HepG2 (cell line): ENCODE measurements around the gene LSM14B. TPM values are rescaled to one million over a fixed set of nuclear protein-coding genes. Genes with fewer than 3 reads are reported as not detected.

Experiments used
- ATAC-seq: fragments of 200-7000 bp; cut with Tn5 transposase; 3 replicates; pipeline ENCODE4 v1.9.1; 2020; ENCODE audit warnings: mild to moderate bottlenecking, moderate library complexity
- BruUV-seq: library from RNA; stranded (reverse); fragments of 400-500 nt; replicated peaks from 2 replicates; lab custom pipeline; 2021; lab: Mats Ljungman, UMichigan
- CTCF ChIA-PET: fragments of 300-600 bp; formaldehyde crosslinking; extraction: SDS; loops from one replicate; lab custom pipeline; 2021; ENCODE audit warnings: low total read pairs, inconsistent platforms, low intra/inter-chr PET ratio; lab: Yijun Ruan, JAX
- POLR2A ChIA-PET: fragments of 350-600 bp; sonication (Branson Sonifier 250); formaldehyde crosslinking; loops from one replicate; lab custom pipeline; 2020; ENCODE audit warnings: antibody characterized with exemption, inconsistent platforms; lab: Yijun Ruan, JAX
- DNase-seq: peaks from one replicate; pipeline ENCODE4 v3.0.0-alpha.2; 2015; ENCODE audit warnings: low spot score
- FAIRE-seq: peaks from 3 replicates; lab custom pipeline; 2011; peaks lifted over from hg19 to GRCh38; lab: Jason Lieb, UNC
- H2AFZ ChIP-seq: one replicate; pipeline ENCODE4 v1.6.1; 2011; ENCODE audit warnings: low read length, inconsistent platforms
- H3K27ac ChIP-seq: fragments of 300-600 bp; 3 replicates; pipeline ENCODE4 v1.8.0; 2011; ENCODE audit warnings: mixed run types, mild to moderate bottlenecking, mixed read lengths, low read length, inconsistent platforms; ENCODE audit not compliant: insufficient read depth; ENCODE audit errors: extremely low read length
- H3K27me3 ChIP-seq, 2 experiments: fragments of 200-600 bp in 1 of 2; 2 replicates in 1 of 2; 3 replicates in 1 of 2; pipeline versions ENCODE4 v1.6.0 to v1.8.0; 2011; ENCODE audit warnings: low read length in 2 of 2, mild to moderate bottlenecking in 2 of 2, moderate library complexity in 2 of 2, inconsistent platforms in 1 of 2; ENCODE audit not compliant: insufficient read depth in 2 of 2, control insufficient read depth in 1 of 2
- H3K36me3 ChIP-seq, 2 experiments: fragments of 200-600 bp in 1 of 2; replicated peaks in 1 of 2; 2 replicates in 1 of 2; 3 replicates in 1 of 2; pipeline versions ENCODE4 v1.5.1 to v1.8.0; 2011; ENCODE audit warnings: low read length in 2 of 2, inconsistent platforms in 1 of 2; ENCODE audit not compliant: insufficient read depth in 2 of 2, control insufficient read depth in 1 of 2
- H3K4me1 ChIP-seq: 2 replicates; pipeline ENCODE4 v1.5.1; 2012; ENCODE audit warnings: low read length, inconsistent platforms; ENCODE audit not compliant: insufficient read depth
- H3K4me2 ChIP-seq: 2 replicates; pipeline ENCODE4 v1.6.0; 2011; ENCODE audit warnings: low read depth, low read length, inconsistent platforms
- H3K4me3 ChIP-seq, 3 experiments: fragments of 200-600 bp in 1 of 3; sonication (generic), shearing (Covaris generic) in 1 of 3; replicated peaks in 1 of 3; 2 replicates each; pipeline ENCODE4 v1.5.1; 2011 to 2016; ENCODE audit warnings: low read length in 3 of 3, inconsistent platforms in 2 of 3, low read depth in 2 of 3, mild to moderate bottlenecking in 2 of 3, control low read depth in 1 of 3, mixed read lengths in 1 of 3; ENCODE audit not compliant: insufficient read depth in 1 of 3
- H3K79me2 ChIP-seq: one replicate; pipeline ENCODE4 v1.6.1; 2011; ENCODE audit warnings: low read length, inconsistent platforms; ENCODE audit not compliant: insufficient read depth
- H3K9ac ChIP-seq: 2 replicates; pipeline ENCODE4 v1.6.0; 2011; ENCODE audit warnings: mild to moderate bottlenecking, low read depth, low read length, inconsistent platforms; ENCODE audit not compliant: insufficient read depth
- H3K9me3 ChIP-seq: 2 replicates; pipeline ENCODE4 v1.5.1; 2012; ENCODE audit warnings: mild to moderate bottlenecking, low read length
- H4K20me1 ChIP-seq: 2 replicates; pipeline ENCODE4 v1.6.0; 2011; ENCODE audit warnings: inconsistent platforms, mild to moderate bottlenecking, low read length, moderate library complexity; ENCODE audit not compliant: insufficient read depth
- DNMT1 ChIP-seq: sonication (generic); formaldehyde crosslinking; IDR thresholded peaks from 2 replicates; pipeline ENCODE4 v1.5.1; 2020; ENCODE audit warnings: mild to moderate bottlenecking, missing genetic modification reagents
- FOXC1 ChIP-seq: sonication (generic); formaldehyde crosslinking; IDR thresholded peaks from 2 replicates; pipeline ENCODE4 v1.8.0; 2022; ENCODE audit warnings: mild to moderate bottlenecking, missing genetic modification reagents, borderline replicate concordance
- GABPB1 ChIP-seq: IDR thresholded peaks from 2 replicates; pipeline ENCODE4 v1.6.1; 2016; ENCODE audit warnings: mild to moderate bottlenecking, missing genetic modification reagents, moderate library complexity, missing compliant biosample characterization
- HIC2 ChIP-seq: sonication (generic); formaldehyde crosslinking; IDR thresholded peaks from 2 replicates; pipeline ENCODE4 v1.9.0; 2022; ENCODE audit warnings: low read depth, missing genetic modification reagents
- HMGXB3 ChIP-seq: sonication (generic); formaldehyde crosslinking; IDR thresholded peaks from 2 replicates; pipeline ENCODE4 v1.4.0; 2020; ENCODE audit warnings: missing genetic modification reagents, borderline replicate concordance
- LBX2 ChIP-seq: sonication (generic); formaldehyde crosslinking; IDR thresholded peaks from 2 replicates; pipeline ENCODE4 v1.5.0; 2020; ENCODE audit warnings: missing genetic modification reagents, mild to moderate bottlenecking, borderline replicate concordance
- MEIS2 ChIP-seq: sonication (generic); formaldehyde crosslinking; IDR thresholded peaks from 2 replicates; pipeline ENCODE4 v1.9.0; 2021; ENCODE audit warnings: mild to moderate bottlenecking, missing genetic modification reagents
- MYC ChIP-seq: sonication (generic); formaldehyde crosslinking; IDR thresholded peaks from 2 replicates; pipeline ENCODE4 v1.9.0; 2021; ENCODE audit warnings: missing genetic modification reagents, borderline replicate concordance
- NFE2L1 ChIP-seq: sonication (generic); formaldehyde crosslinking; IDR thresholded peaks from 2 replicates; pipeline ENCODE4 v1.4.0; 2020; ENCODE audit warnings: missing genetic modification reagents, mild to moderate bottlenecking, borderline replicate concordance
- RXRB ChIP-seq: IDR thresholded peaks from 2 replicates; pipeline ENCODE4 v1.6.1; 2016; ENCODE audit warnings: borderline replicate concordance, missing genetic modification reagents, missing compliant biosample characterization
- SIN3A ChIP-seq: IDR thresholded peaks from 2 replicates; pipeline ENCODE4 v1.6.1; 2011; ENCODE audit warnings: low read depth, mild to moderate bottlenecking, control low read depth, low read length, borderline replicate concordance
- SP4 ChIP-seq: sonication (generic); formaldehyde crosslinking; IDR thresholded peaks from 2 replicates; pipeline ENCODE4 v1.8.1; 2023; ENCODE audit warnings: mild to moderate bottlenecking, missing genetic modification reagents
- ZNF24 ChIP-seq: fragments of 450-650 bp; IDR thresholded peaks from 2 replicates; pipeline ENCODE4 v1.6.1; 2017; ENCODE audit warnings: antibody characterized with exemption, mild to moderate bottlenecking
- ZNF501 ChIP-seq: sonication (generic); formaldehyde crosslinking; IDR thresholded peaks from 2 replicates; pipeline ENCODE4 v1.5.1; 2020; ENCODE audit warnings: mild to moderate bottlenecking, moderate library complexity, missing genetic modification reagents
- ZNF503 ChIP-seq: sonication (generic); formaldehyde crosslinking; IDR thresholded peaks from 2 replicates; pipeline ENCODE4 v1.4.0; 2020; ENCODE audit warnings: missing genetic modification reagents
- WGBS: methylation state at CpG from one replicate; pipeline ENCODE4 v1.1.6; 2017; ENCODE audit warnings: low lambda C conversion rate; 5-methylcytosine and 5-hydroxymethylcytosine counted together
- in situ Hi-C: cut with HindIII; loops from 2 replicates; pipeline ENCODE4 v1.10.0; 2017; ENCODE audit warnings: low pct_unique_long_range_greater_than_20kb; ENCODE audit not compliant: extremely low pct_ligation_motif_present
- intact Hi-C: fragments of 100-400 bp; cut with micrococcal nuclease; formaldehyde crosslinking; loops from one replicate; pipeline ENCODE4 v1.10.0; 2022; ENCODE audit not compliant: unreplicated experiment
- polyA plus RNA-seq, 8 experiments: library from polyadenylated mRNA; depleted of rRNA in 3 of 8; stranded (reverse) in 7 of 8; unstranded in 1 of 8; fragments of >200 nt; fragmentation: Illumina TruSeq in 4 of 8; extraction: Trizol in 4 of 8; gene quantifications; 2 replicates each; pipeline versions ENCODE4 v1.2.1 to v1.2.3, GENCODE V29; 2011 to 2016; ENCODE audit warnings: low read depth in 4 of 8, missing spikeins in 1 of 8, mixed read lengths in 1 of 8; ENCODE audit not compliant: insufficient read depth in 1 of 8
- total RNA-seq, 5 experiments: library from RNA; depleted of rRNA; stranded (reverse); fragments of >200 nt; fragmentation: Illumina TruSeq; extraction: Trizol; gene quantifications; 2 replicates each; pipeline ENCODE4 v1.2.3, GENCODE V29; 2016; ENCODE audit warnings: low read depth in 1 of 5

The LSM14B gene
- total and polyA plus RNA-seq, 2 of the 13 experiments (the other 11 are each of a cell fraction or from before 2014, with no cell fraction given): 43.3 to 79.2 TPM

GRCh38 chr20:62117658-62118057 is 4.6 kb upstream of the LSM14B start:
- H3K36me3 ChIP-seq: no peaks in the 10 kb centered on the region
- WGBS: 14% methylated on average over 12 of the region's 15 CpGs
- H3K9ac ChIP-seq: no peak overlapping the region
- H3K4me1 ChIP-seq: peaks cover 57% of the 10 kb centered on the region
- no peaks in the 10 kb centered on the region for H3K79me2 ChIP-seq
- peak overlapping the region in 1 of 3 experiments; percentile 8; a peak in 1 of 6 replicates for H3K4me3 ChIP-seq
- intact Hi-C loops: no loop called here
- H3K27ac ChIP-seq: no peak overlapping the region
- FAIRE-seq: no peak
- DNase-seq: no peak
- H4K20me1 ChIP-seq: no peaks in the 10 kb centered on the region
- H3K9me3 ChIP-seq: no peaks in the 10 kb centered on the region
- peaks cover 8 to 42% of the 10 kb centered on the region in 2 experiments for H3K27me3 ChIP-seq
- ChIA-PET CTCF (no interaction called here), POLR2A (interaction anchor here (1.3 to 10.4 kb wide), 3 partner anchors 18 to 50 kb away, joined by 5 to 260 read pairs (median 86); partner anchors contain the start of gene TAF4)
- no TSS peak for BruUV-seq
- in situ Hi-C loops: no loop called here
- no peak for ATAC-seq
- no peak overlapping the region for H2AFZ ChIP-seq
- H3K4me2 ChIP-seq: peak overlapping the region; percentile 70
- TF ChIP-seq ZNF503 (no peak), MYC (CRISPR knock-in tag) (0 out of 2 replicates have a peak, but pooled peaks have one; percentile 19), NFE2L1 (no peak), LBX2 (no peak), MEIS2 (CRISPR knock-in tag) (no peak), HIC2 (CRISPR knock-in tag) (no peak), SIN3A (peak; percentile 25; the same call in 1 of the 2 replicates), SP4 (no peak), ZNF24 (no peak), ZNF501 (CRISPR knock-in tag) (no peak), GABPB1 (CRISPR knock-in tag) (0 out of 2 replicates have a peak, but pooled peaks have one; percentile 7), HMGXB3 (CRISPR knock-in tag) (no peak), FOXC1 (CRISPR knock-in tag) (no peak), RXRB (CRISPR knock-in tag) (no peak), DNMT1 (no peak)
